Activated CD8-positive, alpha-beta T cell treated with anti-CD3 and anti-CD28 coated beads for 36 hours (primary cell): ENCODE measurements around the gene FHL1. TPM values are rescaled to one million over a fixed set of nuclear protein-coding genes. Genes with fewer than 3 reads are reported as not detected.

Experiments
- ATAC-seq: fragments of 200-7000 bp; cut with Tn5 transposase; one replicate; pipeline ENCODE4 v1.10.0; 2021; ENCODE audit warnings: mild to moderate bottlenecking, moderate library complexity
- CTCF ChIA-PET: fragments of 350-600 bp; sonication (Branson Sonifier 250); formaldehyde crosslinking; loops from one replicate; lab custom pipeline; 2021; ENCODE audit warnings: antibody characterized with exemption; lab: Charles Lee
- POLR2A ChIA-PET: fragments of 350-600 bp; sonication (Branson Sonifier 250); formaldehyde crosslinking; loops from one replicate; lab custom pipeline; 2021; ENCODE audit warnings: antibody characterized with exemption; lab: Charles Lee
- DNase-seq: peaks from one replicate; pipeline ENCODE4 v3.0.0-alpha.2; 2020
- H3K27ac Mint-ChIP-seq: one replicate; pipeline ENCODE4 v1.8.0; 2021; ENCODE audit warnings: mild to moderate bottlenecking, mixed read lengths
- H3K27me3 Mint-ChIP-seq: one replicate; pipeline ENCODE4 v1.8.0; 2021; ENCODE audit warnings: mixed read lengths
- H3K36me3 Mint-ChIP-seq: one replicate; pipeline ENCODE4 v1.8.0; 2021; ENCODE audit warnings: low read depth, mixed read lengths
- H3K4me1 Mint-ChIP-seq: one replicate; pipeline ENCODE4 v1.8.0; 2021; ENCODE audit warnings: low read depth, mixed read lengths
- H3K4me3 Mint-ChIP-seq: one replicate; pipeline ENCODE4 v1.8.0; 2021; ENCODE audit warnings: mild to moderate bottlenecking, moderate library complexity, mixed read lengths
- H3K9me3 Mint-ChIP-seq: one replicate; pipeline ENCODE4 v1.8.0; 2021; ENCODE audit warnings: mixed read lengths
- intact Hi-C: fragments of 100-400 bp; cut with micrococcal nuclease; formaldehyde crosslinking; loops from one replicate; pipeline ENCODE4 v1.10.0; 2022
- total RNA-seq, 2 experiments: library from RNA; stranded (reverse); gene quantifications; one replicate each; pipeline ENCODE4 v1.2.3, GENCODE V29; 2021
- TF ChIP-seq, protein P1 (sequence below): fragments of 200-600 bp; IDR thresholded peaks from one replicate; pipeline ENCODE4 v1.8.0; 2022; ENCODE audit warnings: antibody characterized with exemption, mild to moderate bottlenecking

Gene FHL1
- total RNA-seq, 2 experiments from 2014 or later, result 17.9 to 18.4 TPM

DNA sequence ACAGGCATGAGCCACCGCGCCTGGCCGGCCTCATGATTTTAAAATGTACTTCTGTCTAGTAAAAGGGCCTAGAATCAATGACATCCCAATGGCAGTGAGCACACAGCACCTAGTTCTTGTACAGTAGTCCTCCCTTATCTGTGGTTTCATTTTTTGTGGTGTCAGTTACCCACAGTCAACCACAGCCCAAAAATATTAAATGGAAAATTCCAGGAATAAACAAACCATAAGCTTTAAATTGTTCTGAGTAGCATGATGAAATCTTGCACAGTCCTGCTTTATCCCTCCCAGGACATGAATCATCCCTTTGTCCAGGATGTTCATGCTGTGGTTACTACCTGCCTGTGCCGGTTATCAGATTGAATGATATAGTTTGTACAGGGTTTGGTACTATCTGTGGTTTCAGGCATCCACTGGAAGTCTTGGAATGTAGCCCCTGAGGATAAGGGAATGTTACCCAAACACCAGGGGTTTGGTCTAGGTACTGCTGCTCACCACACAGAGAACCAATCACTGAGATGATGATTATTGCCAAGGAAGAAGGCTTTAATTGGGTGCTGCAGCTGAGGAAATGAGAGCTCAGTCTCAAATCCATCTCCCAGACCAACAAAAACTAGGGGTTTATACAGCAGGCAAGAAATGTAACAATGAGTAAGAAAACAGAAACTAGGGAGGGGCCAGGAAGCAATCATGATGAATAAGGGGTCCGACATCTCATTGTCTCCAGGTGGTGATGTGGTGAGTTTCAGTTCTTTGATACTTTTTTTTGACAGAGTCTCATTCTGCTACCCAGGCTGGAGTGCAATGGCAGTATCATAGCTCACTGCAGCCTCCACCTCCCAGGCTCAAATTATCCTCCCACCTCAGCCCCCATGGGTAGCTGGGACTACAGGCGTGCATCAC is 16.2 kb upstream of the FHL1 start:
- Mint-ChIP-seq H3K27me3 (no peaks in the 10 kb centered on the region), H3K9me3 (peaks cover 1% of the 10 kb centered on the region), H3K4me1 (peaks cover 14% of the 10 kb centered on the region), H3K36me3 (no peaks in the 10 kb centered on the region), H3K4me3 (no peak overlapping the region), H3K27ac (peak overlapping the region; percentile 88)
- ChIA-PET CTCF (interaction anchor here (1.5 kb wide), 1 partner anchor 31 kb away, joined by 6 read pairs; no protein-coding TSS in a partner anchor), POLR2A (interaction anchor here (1.2 kb wide), 1 partner anchor 15 kb away, joined by 4 read pairs; no protein-coding TSS in a partner anchor)
- intact Hi-C loops, result no loop called here
- TF ChIP-seq, protein P1, sequence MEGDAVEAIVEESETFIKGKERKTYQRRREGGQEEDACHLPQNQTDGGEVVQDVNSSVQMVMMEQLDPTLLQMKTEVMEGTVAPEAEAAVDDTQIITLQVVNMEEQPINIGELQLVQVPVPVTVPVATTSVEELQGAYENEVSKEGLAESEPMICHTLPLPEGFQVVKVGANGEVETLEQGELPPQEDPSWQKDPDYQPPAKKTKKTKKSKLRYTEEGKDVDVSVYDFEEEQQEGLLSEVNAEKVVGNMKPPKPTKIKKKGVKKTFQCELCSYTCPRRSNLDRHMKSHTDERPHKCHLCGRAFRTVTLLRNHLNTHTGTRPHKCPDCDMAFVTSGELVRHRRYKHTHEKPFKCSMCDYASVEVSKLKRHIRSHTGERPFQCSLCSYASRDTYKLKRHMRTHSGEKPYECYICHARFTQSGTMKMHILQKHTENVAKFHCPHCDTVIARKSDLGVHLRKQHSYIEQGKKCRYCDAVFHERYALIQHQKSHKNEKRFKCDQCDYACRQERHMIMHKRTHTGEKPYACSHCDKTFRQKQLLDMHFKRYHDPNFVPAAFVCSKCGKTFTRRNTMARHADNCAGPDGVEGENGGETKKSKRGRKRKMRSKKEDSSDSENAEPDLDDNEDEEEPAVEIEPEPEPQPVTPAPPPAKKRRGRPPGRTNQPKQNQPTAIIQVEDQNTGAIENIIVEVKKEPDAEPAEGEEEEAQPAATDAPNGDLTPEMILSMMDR, result no peak
- ATAC-seq (peak; percentile 88), DNase-seq (peak; percentile 39)

GRCh38 chrX:136138939-136139338 is 8.4 kb upstream of the FHL1 start:
- peaks cover 1% of the 10 kb centered on the region for H3K9me3 Mint-ChIP-seq
- TF ChIP-seq, protein P1, result no peak
- DNase-seq, result no peak
- no peak overlapping the region for H3K4me3 Mint-ChIP-seq
- H3K36me3 Mint-ChIP-seq, result no peaks in the 10 kb centered on the region
- peaks cover 5% of the 10 kb centered on the region for H3K4me1 Mint-ChIP-seq
- intact Hi-C loops, result no loop called here
- ATAC-seq, result no peak
- ChIA-PET POLR2A (no interaction called here), CTCF (no interaction called here)
- H3K27me3 Mint-ChIP-seq, result no peaks in the 10 kb centered on the region
- H3K27ac Mint-ChIP-seq, result no peak overlapping the region

DNA sequence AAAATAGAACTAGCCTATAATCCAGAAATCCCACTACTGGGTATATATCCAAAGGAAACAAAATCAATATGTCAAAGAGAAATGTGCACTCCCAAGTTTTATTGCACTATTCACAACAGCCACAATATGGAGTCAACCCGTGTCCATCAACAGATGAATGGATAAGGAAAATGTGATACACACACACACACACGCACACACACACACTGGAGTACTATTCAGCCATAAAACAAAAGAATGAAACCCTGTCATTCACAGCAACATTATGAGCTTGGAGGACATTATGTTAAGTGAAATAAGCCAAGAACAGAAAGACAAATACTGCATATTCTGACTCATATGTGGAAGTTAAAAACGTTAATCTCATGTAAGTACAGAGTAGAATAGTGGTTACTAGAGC is 5.8 kb upstream of the FHL1 start:
- intact Hi-C loops, result no loop called here
- ChIA-PET CTCF (no interaction called here), POLR2A (no interaction called here)
- TF ChIP-seq, protein P1, result no peak
- H3K4me1 Mint-ChIP-seq, result peaks cover 22% of the 10 kb centered on the region
- no peak for ATAC-seq
- H3K27ac Mint-ChIP-seq, result no peak overlapping the region
- peaks cover 4% of the 10 kb centered on the region for H3K27me3 Mint-ChIP-seq
- no peaks in the 10 kb centered on the region for H3K36me3 Mint-ChIP-seq
- no peak overlapping the region for H3K4me3 Mint-ChIP-seq
- H3K9me3 Mint-ChIP-seq, result peaks cover 1% of the 10 kb centered on the region
- no peak for DNase-seq

DNA sequence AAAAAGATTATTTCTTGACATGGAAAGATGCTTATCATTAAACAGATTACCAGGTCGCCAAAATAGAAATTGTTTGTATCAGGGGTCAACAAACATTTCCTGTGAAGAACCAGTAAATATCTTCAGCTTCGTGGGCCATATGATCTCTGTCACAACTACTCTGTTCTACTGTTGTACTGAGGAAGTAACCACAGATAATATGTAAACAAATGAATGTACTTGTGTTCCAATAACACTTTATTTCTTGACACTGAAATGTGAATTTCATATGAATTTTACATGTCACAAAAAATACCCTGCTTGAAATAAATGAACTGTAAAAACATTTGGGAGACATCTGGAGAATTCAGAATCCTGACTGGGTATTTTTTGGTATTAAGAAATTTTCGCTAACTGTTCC is 4.7 kb upstream of the FHL1 start:
- ATAC-seq, result no peak
- CTCF ChIA-PET, result no interaction called here
- DNase-seq, result no peak
- intact Hi-C loops, result no loop called here
- no peak overlapping the region for H3K4me3 Mint-ChIP-seq
- peaks cover 23% of the 10 kb centered on the region for H3K4me1 Mint-ChIP-seq
- TF ChIP-seq, protein P1, result no peak
- H3K36me3 Mint-ChIP-seq, result no peaks in the 10 kb centered on the region
- no peak overlapping the region for H3K27ac Mint-ChIP-seq
- POLR2A ChIA-PET, result no interaction called here
- peaks cover 4% of the 10 kb centered on the region for H3K27me3 Mint-ChIP-seq
- H3K9me3 Mint-ChIP-seq, result peaks cover 1% of the 10 kb centered on the region

GRCh38 chrX:136143711-136144110 is 3.6 kb upstream of the FHL1 start:
- intact Hi-C loops, result no loop called here
- ChIA-PET POLR2A (no interaction called here), CTCF (no interaction called here)
- Mint-ChIP-seq H3K4me3 (peak overlapping the region; percentile 61), H3K27ac (peak overlapping the region; percentile 75), H3K4me1 (peaks cover 26% of the 10 kb centered on the region), H3K36me3 (no peaks in the 10 kb centered on the region), H3K9me3 (peaks cover 1% of the 10 kb centered on the region), H3K27me3 (peaks cover 4% of the 10 kb centered on the region)
- DNase-seq (peak; percentile 25), ATAC-seq (peak; percentile 48)
- TF ChIP-seq, protein P1, result no peak
